ENCODE data around the gene PPAT. TPM values are rescaled to one million over a fixed set of nuclear protein-coding genes. Genes with fewer than 3 reads are reported as not detected.

PPAT gene
- total and polyA plus RNA-seq, 2 donors (not counting 3 experiments of a cell fraction or from before 2014, with no cell fraction given) = 4.3 to 25.5 TPM

GRCh38 chr4:56386091-56386490, 49.3 kb downstream of the PPAT start:
- H3K27ac ChIP-seq (ENCODE audit: insufficient read depth, low read depth, low read length) = peak overlapping the region; percentile 15
- no peaks in the 10 kb centered on the region for H3K9me1 ChIP-seq (replicated peaks; ENCODE audit: control insufficient read depth, extremely low read depth, insufficient read depth, low read length)
- DNase-seq (ENCODE audit: low read depth, low spot score) (no peak), FAIRE-seq (no peak)
- POLR2A ChIA-PET = interaction anchor here (1.0 to 1.7 kb wide), 3 partner anchors 19 to 80 kb away, joined by 3 to 15 read pairs (median 9); partner anchors contain the start of genes PAICS and PPAT
- H3K27me3 ChIP-seq (ENCODE audit: control insufficient read depth in 2 of 2, insufficient read depth in 2 of 2, low read length in 2 of 2) = no peaks in the 10 kb centered on the region
- no peak overlapping the region for H3K9ac ChIP-seq (replicated peaks; ENCODE audit: extremely low read depth, insufficient read depth, low read length)
- H2AFZ ChIP-seq (ENCODE audit: low read depth, low read length) = peak overlapping the region; percentile 25
- no peaks in the 10 kb centered on the region for H3K9me3 ChIP-seq (replicated peaks; ENCODE audit: control insufficient read depth, insufficient read depth, low read length)
- CTCF ChIA-PET = interaction anchor here (1.3 kb wide), 1 partner anchor 83 kb away, joined by 3 read pairs; no protein-coding TSS in a partner anchor
- peak overlapping the region in 1 of 3 experiments; percentile 40 for H3K4me3 ChIP-seq (replicated peaks in 1 of 3; ENCODE audit: insufficient read depth in 1 of 3, low read depth in 1 of 3, low read length in 3 of 3)
- H3K4me1 ChIP-seq (ENCODE audit: control insufficient read depth, extremely low read depth, insufficient read depth, low read length) = peaks cover 13% of the 10 kb centered on the region
- peak overlapping the region; percentile 78 for H3K4me2 ChIP-seq (ENCODE audit: insufficient read depth, low read length)
- TF ChIP-seq CTCF (IDR thresholded peaks at IDR 0.05; ENCODE audit: extremely low read depth in 1 of 2, insufficient read depth in 1 of 2, low read depth in 1 of 2, low read length in 2 of 2) (no peak), FOS (IDR thresholded peaks at IDR 0.05; ENCODE audit: borderline replicate concordance, insufficient read depth, low read length) (no peak), MYC (IDR thresholded peaks at IDR 0.05; ENCODE audit: low read depth, low read length) (no peak), POLR2AphosphoS5 (IDR thresholded peaks at IDR 0.05; ENCODE audit: insufficient read depth, low read depth, low read length) (no peak), GATA2 (IDR thresholded peaks at IDR 0.05; ENCODE audit: insufficient read depth, insufficient read length, low read depth, low read length) (no peak), POLR2A (IDR thresholded peaks at IDR 0.05; ENCODE audit: low read depth, low read length) (no peak), EZH2 (IDR thresholded peaks at IDR 0.05; ENCODE audit: borderline replicate concordance, low read depth, low read length, severe bottlenecking) (no peak), JUN (IDR thresholded peaks at IDR 0.05; ENCODE audit: borderline replicate concordance, insufficient read depth, insufficient read length, low read depth) (no peak), MAX (IDR thresholded peaks at IDR 0.05; ENCODE audit: insufficient read depth, insufficient read length) (no peak)
- no TSS peak for BruUV-seq (replicated peaks)
- dilution Hi-C loops (cut with MboI; ENCODE audit: extremely low pct_ligation_motif_present, low sequenced_read_pairs) (no loop called here), intact Hi-C loops (cut with micrococcal nuclease) (no loop called here)
- H4K20me1 ChIP-seq (replicated peaks; ENCODE audit: control insufficient read depth, extremely low read depth, insufficient read depth, low read length) = no peaks in the 10 kb centered on the region
- H3K36me3 ChIP-seq (ENCODE audit: control insufficient read depth in 2 of 2, extremely low read depth in 1 of 2, insufficient read depth in 2 of 2, low read length in 2 of 2) = no peaks in the 10 kb centered on the region
- H3K79me2 ChIP-seq (ENCODE audit: control insufficient read depth, insufficient read depth, low read length) = peaks cover 2% of the 10 kb centered on the region
